NT2/D1 (cell line): ENCODE measurements around the gene RAB22A.

ENCODE experiments used
- DNase-seq: peaks from one replicate; pipeline ENCODE4 v3.0.0-alpha.2; 2011; ENCODE audit warnings: low read depth, low spot score
- H3K27me3 ChIP-seq: 2 replicates; pipeline ENCODE4 v1.6.0; 2011; ENCODE audit warnings: mild to moderate bottlenecking; ENCODE audit not compliant: insufficient read length, insufficient read depth
- H3K36me3 ChIP-seq: 2 replicates; pipeline ENCODE4 v1.6.1; 2011; ENCODE audit warnings: mild to moderate bottlenecking, low read length, mixed read lengths; ENCODE audit not compliant: insufficient read depth, insufficient read length
- H3K4me1 ChIP-seq: 2 replicates; pipeline ENCODE4 v1.5.1; 2011; ENCODE audit not compliant: insufficient read depth, insufficient read length
- H3K4me3 ChIP-seq: 2 replicates; pipeline ENCODE4 v1.5.1; 2011; ENCODE audit warnings: low read depth; ENCODE audit not compliant: insufficient read length
- H3K9ac ChIP-seq: 2 replicates; pipeline ENCODE4 v1.6.0; 2011; ENCODE audit warnings: low read depth; ENCODE audit not compliant: insufficient read length
- H3K9me3 ChIP-seq: 2 replicates; pipeline ENCODE4 v1.5.1; 2011; ENCODE audit warnings: mild to moderate bottlenecking, low read length; ENCODE audit not compliant: insufficient read depth
- SUZ12 ChIP-seq: IDR thresholded peaks from 2 replicates; pipeline ENCODE4 v1.6.1; 2011; ENCODE audit not compliant: insufficient read length, insufficient read depth; ENCODE audit errors: extremely low read depth
- YY1 ChIP-seq: IDR thresholded peaks from 2 replicates; pipeline ENCODE4 v1.6.1; 2011; ENCODE audit not compliant: insufficient read length, insufficient read depth
- ZNF274 ChIP-seq: IDR thresholded peaks from 2 replicates; pipeline ENCODE4 v1.6.1; 2011; ENCODE audit warnings: mild to moderate bottlenecking, low read depth, low read length

Gene RAB22A

GRCh38 chr20:58293453-58293852, 16.1 kb upstream of the RAB22A start:
- TF ChIP-seq ZNF274 (no peak), SUZ12 (no peak), YY1 (no peak)
- Histone ChIP-seq H3K27me3 (no peaks in the 10 kb centered on the region), H3K9ac (no peak overlapping the region), H3K9me3 (no peaks in the 10 kb centered on the region), H3K4me3 (no peak overlapping the region), H3K4me1 (no peaks in the 10 kb centered on the region), H3K36me3 (peaks cover 8% of the 10 kb centered on the region)
- DNase-seq: no peak

- no peak for DNase-seq
- H3K9me3 ChIP-seq: no peaks in the 10 kb centered on the region
- TF ChIP-seq YY1: no peak
- no peak for TF ChIP-seq SUZ12
- TF ChIP-seq ZNF274: no peak
- no peaks in the 10 kb centered on the region for H3K4me1 ChIP-seq
- H3K27me3 ChIP-seq: no peaks in the 10 kb centered on the region
- no peak overlapping the region for H3K9ac ChIP-seq
- H3K36me3 ChIP-seq: peaks cover 6% of the 10 kb centered on the region
- H3K4me3 ChIP-seq: no peak overlapping the region
Measured at GRCh38 chr20:58294497-58295455, 14.7 kb upstream of the RAB22A start.

GRCh38 chr20:58296051-58296837, 13.3 kb upstream of the RAB22A start:
- no peak for DNase-seq
- no peak overlapping the region for H3K4me3 ChIP-seq
- H3K9me3 ChIP-seq: no peaks in the 10 kb centered on the region
- H3K27me3 ChIP-seq: no peaks in the 10 kb centered on the region
- H3K9ac ChIP-seq: no peak overlapping the region
- TF ChIP-seq SUZ12 (no peak), ZNF274 (no peak), YY1 (no peak)
- H3K36me3 ChIP-seq: peaks cover 14% of the 10 kb centered on the region
- H3K4me1 ChIP-seq: no peaks in the 10 kb centered on the region

GRCh38 chr20:58297394-58297793, 12.1 kb upstream of the RAB22A start:
- peaks cover 19% of the 10 kb centered on the region for H3K36me3 ChIP-seq
- TF ChIP-seq SUZ12 (no peak), YY1 (no peak), ZNF274 (no peak)

GRCh38 chr20:58300321-58300720, 9.2 kb upstream of the RAB22A start:
- Histone ChIP-seq H3K9me3 (no peaks in the 10 kb centered on the region), H3K4me3 (no peak overlapping the region), H3K4me1 (no peaks in the 10 kb centered on the region), H3K36me3 (peaks cover 22% of the 10 kb centered on the region), H3K27me3 (no peaks in the 10 kb centered on the region), H3K9ac (no peak overlapping the region)
- no peak for DNase-seq
- TF ChIP-seq ZNF274: no peak
- TF ChIP-seq SUZ12: no peak
- no peak for TF ChIP-seq YY1

More at GRCh38 chr20:58297394-58297793, 12.1 kb upstream of the RAB22A start:
- no peak overlapping the region for H3K9ac ChIP-seq
- H3K4me3 ChIP-seq: no peak overlapping the region
- DNase-seq: no peak
- no peaks in the 10 kb centered on the region for H3K9me3 ChIP-seq
- no peaks in the 10 kb centered on the region for H3K27me3 ChIP-seq
- no peaks in the 10 kb centered on the region for H3K4me1 ChIP-seq

GRCh38 chr20:58303547-58303946, 6.0 kb upstream of the RAB22A start:
- TF ChIP-seq ZNF274 (no peak), YY1 (no peak), SUZ12 (no peak)
- no peaks in the 10 kb centered on the region for H3K4me1 ChIP-seq
- H3K36me3 ChIP-seq: peaks cover 36% of the 10 kb centered on the region
- no peak for DNase-seq
- no peaks in the 10 kb centered on the region for H3K9me3 ChIP-seq
- no peak overlapping the region for H3K4me3 ChIP-seq
- H3K9ac ChIP-seq: no peak overlapping the region
- no peaks in the 10 kb centered on the region for H3K27me3 ChIP-seq

- no peaks in the 10 kb centered on the region for H3K4me1 ChIP-seq
- H3K36me3 ChIP-seq: peaks cover 36% of the 10 kb centered on the region
- H3K9me3 ChIP-seq: no peaks in the 10 kb centered on the region
- H3K9ac ChIP-seq: no peak overlapping the region
- H3K27me3 ChIP-seq: no peaks in the 10 kb centered on the region
- H3K4me3 ChIP-seq: no peak overlapping the region
- TF ChIP-seq SUZ12 (no peak), ZNF274 (no peak), YY1 (no peak)
- DNase-seq: no peak
Measured at GRCh38 chr20:58305061-58305460, 4.5 kb upstream of the RAB22A start.
